ENCODE measurements around the gene DBP.

Gene DBP

DNA sequence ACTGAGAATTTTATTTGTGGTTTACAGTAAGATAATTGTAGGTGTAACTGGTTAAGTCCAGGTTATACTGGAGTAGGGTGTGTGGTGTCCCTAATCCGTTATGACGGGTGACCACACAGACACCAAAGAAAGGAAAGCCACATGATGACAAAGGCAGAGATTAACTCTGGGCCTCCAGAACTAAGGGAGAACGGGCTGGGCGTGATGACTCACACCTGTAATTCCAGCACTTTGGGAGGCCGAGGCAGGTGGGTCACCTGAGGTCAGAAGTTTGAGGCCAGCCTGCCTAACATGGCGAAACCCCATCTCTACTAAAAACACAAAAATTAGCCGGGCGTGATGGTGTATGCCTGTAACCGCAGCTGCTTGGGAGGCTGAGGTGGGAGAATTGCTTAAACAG lies 48.4 kb upstream of the DBP start (continued):
- TF ChIP-seq ZNF155 (tag by site-specific recombination; IDR thresholded peaks at IDR 0.05) (no peak), HOXD13 (CRISPR knock-in tag; IDR thresholded peaks at IDR 0.05; ENCODE audit: borderline replicate concordance) (no peak), ZNF837 (tag by site-specific recombination; IDR thresholded peaks at IDR 0.05) (no peak)
- TF ChIP-seq, protein P1, sequence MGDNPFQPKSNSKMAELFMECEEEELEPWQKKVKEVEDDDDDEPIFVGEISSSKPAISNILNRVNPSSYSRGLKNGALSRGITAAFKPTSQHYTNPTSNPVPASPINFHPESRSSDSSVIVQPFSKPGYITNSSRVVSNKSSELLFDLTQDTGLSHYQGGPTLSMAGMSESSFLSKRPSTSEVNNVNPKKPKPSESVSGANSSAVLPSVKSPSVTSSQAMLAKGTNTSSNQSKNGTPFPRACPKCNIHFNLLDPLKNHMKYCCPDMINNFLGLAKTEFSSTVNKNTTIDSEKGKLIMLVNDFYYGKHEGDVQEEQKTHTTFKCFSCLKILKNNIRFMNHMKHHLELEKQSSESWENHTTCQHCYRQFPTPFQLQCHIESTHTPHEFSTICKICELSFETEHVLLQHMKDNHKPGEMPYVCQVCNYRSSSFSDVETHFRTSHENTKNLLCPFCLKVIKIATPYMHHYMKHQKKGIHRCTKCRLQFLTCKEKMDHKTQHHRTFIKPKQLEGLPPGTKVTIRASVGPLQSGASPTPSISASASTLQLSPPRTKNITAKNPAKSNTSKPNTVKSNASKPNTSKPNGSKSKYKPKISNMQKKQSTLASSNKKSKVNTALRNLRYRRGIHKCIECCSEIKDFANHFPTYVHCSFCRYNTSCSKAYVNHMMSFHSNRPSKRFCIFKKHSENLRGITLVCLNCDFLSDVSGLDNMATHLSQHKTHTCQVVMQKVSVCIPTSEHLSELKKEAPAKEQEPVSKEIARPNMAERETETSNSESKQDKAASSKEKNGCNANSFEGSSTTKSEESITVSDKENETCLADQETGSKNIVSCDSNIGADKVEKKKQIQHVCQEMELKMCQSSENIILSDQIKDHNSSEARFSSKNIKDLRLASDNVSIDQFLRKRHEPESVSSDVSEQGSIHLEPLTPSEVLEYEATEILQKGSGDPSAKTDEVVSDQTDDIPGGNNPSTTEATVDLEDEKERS (tag by site-specific recombination; IDR thresholded peaks at IDR 0.05) = no peak
- TF ChIP-seq, protein P2, sequence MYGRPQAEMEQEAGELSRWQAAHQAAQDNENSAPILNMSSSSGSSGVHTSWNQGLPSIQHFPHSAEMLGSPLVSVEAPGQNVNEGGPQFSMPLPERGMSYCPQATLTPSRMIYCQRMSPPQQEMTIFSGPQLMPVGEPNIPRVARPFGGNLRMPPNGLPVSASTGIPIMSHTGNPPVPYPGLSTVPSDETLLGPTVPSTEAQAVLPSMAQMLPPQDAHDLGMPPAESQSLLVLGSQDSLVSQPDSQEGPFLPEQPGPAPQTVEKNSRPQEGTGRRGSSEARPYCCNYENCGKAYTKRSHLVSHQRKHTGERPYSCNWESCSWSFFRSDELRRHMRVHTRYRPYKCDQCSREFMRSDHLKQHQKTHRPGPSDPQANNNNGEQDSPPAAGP (tag by site-specific recombination; IDR thresholded peaks at IDR 0.05) = 0 out of 2 replicates have a peak, but pooled peaks have one; percentile 50

DNA sequence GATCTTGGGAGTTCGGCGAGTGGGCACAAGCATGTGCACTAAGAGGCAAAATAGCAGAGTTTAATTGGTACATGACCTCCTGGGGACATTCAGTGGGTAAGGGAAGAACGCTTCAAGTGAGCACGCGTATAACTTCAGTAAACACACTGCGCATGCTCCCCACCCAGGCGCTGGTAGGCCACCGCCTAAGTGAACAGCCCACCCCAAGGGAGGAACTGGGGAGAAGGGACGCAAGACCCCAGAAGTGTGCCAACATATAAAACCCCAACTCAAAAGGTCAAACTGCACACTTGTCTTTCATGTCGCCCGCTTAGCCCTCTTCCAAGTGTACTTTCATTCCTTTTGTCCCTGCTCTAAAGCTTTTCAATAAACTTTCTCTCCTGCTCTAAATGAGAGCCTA lies 46.2 kb upstream of the DBP start:
- Histone ChIP-seq H3K36me3 (ENCODE audit: control insufficient read depth in 2 of 2, insufficient read depth in 1 of 2, low read length in 2 of 2) (no peaks in the 10 kb centered on the region), H3K4me3 (ENCODE audit: low read depth, low read length) (no peak overlapping the region), H3K4me1 (ENCODE audit: control insufficient read depth, insufficient read depth, low read length) (no peaks in the 10 kb centered on the region; the same call in 1 of the 2 replicates), H3K27ac (ENCODE audit: extremely low read depth, low read depth, low read length) (no peak overlapping the region), H3K9me3 (ENCODE audit: control insufficient read depth, insufficient read depth, low read depth, low read length) (no peaks in the 10 kb centered on the region)
- POLR2A ChIA-PET = interaction anchor here (1.1 kb wide), 1 partner anchor 7 kb away, joined by 4 read pairs; no protein-coding TSS in a partner anchor
- CTCF ChIA-PET = interaction anchor here (0.5 to 0.7 kb wide), 2 partner anchors 9 to 196 kb away, joined by 3 read pairs; no protein-coding TSS in a partner anchor
- TF ChIP-seq ZNF548 (tag by site-specific recombination; IDR thresholded peaks at IDR 0.05) (no peak), ZNF624 (tag by site-specific recombination; IDR thresholded peaks at IDR 0.05) (no peak), ZNF391 (tag by site-specific recombination; IDR thresholded peaks at IDR 0.05; ENCODE audit: borderline replicate concordance, low read depth) (no peak), ZSCAN23 (tag by site-specific recombination; IDR thresholded peaks at IDR 0.05) (no peak), ZNF114 (tag by site-specific recombination; IDR thresholded peaks at IDR 0.05) (no peak), ZNF23 (tag by site-specific recombination; IDR thresholded peaks at IDR 0.05; ENCODE audit: borderline replicate concordance) (no peak), ZNF629 (tag by site-specific recombination; IDR thresholded peaks at IDR 0.05) (no peak), ZNF16 (tag by site-specific recombination; IDR thresholded peaks at IDR 0.05; ENCODE audit: low read depth) (no peak), ZNF174 (tag by site-specific recombination; IDR thresholded peaks at IDR 0.05) (no peak), ZNF211 (tag by site-specific recombination; IDR thresholded peaks at IDR 0.05; ENCODE audit: low read depth) (no peak), ZNF311 (tag by site-specific recombination; IDR thresholded peaks at IDR 0.05; ENCODE audit: borderline replicate concordance) (no peak), KLF10 (tag by site-specific recombination; IDR thresholded peaks at IDR 0.05) (no peak), ZNF670 (tag by site-specific recombination; IDR thresholded peaks at IDR 0.05; ENCODE audit: low read depth) (no peak), ZNF514 (tag by site-specific recombination; IDR thresholded peaks at IDR 0.05) (no peak)
- TF ChIP-seq, protein P3, sequence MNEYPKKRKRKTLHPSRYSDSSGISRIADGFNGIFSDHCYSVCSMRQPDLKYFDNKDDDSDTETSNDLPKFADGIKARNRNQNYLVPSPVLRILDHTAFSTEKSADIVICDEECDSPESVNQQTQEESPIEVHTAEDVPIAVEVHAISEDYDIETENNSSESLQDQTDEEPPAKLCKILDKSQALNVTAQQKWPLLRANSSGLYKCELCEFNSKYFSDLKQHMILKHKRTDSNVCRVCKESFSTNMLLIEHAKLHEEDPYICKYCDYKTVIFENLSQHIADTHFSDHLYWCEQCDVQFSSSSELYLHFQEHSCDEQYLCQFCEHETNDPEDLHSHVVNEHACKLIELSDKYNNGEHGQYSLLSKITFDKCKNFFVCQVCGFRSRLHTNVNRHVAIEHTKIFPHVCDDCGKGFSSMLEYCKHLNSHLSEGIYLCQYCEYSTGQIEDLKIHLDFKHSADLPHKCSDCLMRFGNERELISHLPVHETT (tag by site-specific recombination; IDR thresholded peaks at IDR 0.05) = no peak
- TF ChIP-seq, protein P4, sequence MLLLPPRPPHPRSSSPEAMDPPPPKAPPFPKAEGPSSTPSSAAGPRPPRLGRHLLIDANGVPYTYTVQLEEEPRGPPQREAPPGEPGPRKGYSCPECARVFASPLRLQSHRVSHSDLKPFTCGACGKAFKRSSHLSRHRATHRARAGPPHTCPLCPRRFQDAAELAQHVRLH (tag by site-specific recombination; IDR thresholded peaks at IDR 0.05) = no peak
- TF ChIP-seq, protein P5, sequence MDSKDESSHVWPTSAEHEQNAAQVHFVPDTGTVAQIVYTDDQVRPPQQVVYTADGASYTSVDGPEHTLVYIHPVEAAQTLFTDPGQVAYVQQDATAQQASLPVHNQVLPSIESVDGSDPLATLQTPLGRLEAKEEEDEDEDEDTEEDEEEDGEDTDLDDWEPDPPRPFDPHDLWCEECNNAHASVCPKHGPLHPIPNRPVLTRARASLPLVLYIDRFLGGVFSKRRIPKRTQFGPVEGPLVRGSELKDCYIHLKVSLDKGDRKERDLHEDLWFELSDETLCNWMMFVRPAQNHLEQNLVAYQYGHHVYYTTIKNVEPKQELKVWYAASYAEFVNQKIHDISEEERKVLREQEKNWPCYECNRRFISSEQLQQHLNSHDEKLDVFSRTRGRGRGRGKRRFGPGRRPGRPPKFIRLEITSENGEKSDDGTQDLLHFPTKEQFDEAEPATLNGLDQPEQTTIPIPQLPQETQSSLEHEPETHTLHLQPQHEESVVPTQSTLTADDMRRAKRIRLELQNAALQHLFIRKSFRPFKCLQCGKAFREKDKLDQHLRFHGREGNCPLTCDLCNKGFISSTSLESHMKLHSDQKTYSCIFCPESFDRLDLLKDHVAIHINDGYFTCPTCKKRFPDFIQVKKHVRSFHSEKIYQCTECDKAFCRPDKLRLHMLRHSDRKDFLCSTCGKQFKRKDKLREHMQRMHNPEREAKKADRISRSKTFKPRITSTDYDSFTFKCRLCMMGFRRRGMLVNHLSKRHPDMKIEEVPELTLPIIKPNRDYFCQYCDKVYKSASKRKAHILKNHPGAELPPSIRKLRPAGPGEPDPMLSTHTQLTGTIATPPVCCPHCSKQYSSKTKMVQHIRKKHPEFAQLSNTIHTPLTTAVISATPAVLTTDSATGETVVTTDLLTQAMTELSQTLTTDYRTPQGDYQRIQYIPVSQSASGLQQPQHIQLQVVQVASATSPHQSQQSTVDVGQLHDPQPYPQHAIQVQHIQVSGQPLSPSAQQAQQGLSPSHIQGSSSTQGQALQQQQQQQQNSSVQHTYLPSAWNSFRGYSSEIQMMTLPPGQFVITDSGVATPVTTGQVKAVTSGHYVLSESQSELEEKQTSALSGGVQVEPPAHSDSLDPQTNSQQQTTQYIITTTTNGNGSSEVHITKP (tag by site-specific recombination; IDR thresholded peaks at IDR 0.05) = no peak
- TF ChIP-seq, protein P6, sequence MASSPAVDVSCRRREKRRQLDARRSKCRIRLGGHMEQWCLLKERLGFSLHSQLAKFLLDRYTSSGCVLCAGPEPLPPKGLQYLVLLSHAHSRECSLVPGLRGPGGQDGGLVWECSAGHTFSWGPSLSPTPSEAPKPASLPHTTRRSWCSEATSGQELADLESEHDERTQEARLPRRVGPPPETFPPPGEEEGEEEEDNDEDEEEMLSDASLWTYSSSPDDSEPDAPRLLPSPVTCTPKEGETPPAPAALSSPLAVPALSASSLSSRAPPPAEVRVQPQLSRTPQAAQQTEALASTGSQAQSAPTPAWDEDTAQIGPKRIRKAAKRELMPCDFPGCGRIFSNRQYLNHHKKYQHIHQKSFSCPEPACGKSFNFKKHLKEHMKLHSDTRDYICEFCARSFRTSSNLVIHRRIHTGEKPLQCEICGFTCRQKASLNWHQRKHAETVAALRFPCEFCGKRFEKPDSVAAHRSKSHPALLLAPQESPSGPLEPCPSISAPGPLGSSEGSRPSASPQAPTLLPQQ (tag by site-specific recombination; IDR thresholded peaks at IDR 0.05) = no peak
